ENCODE results near the gene TH. TPM values are rescaled to one million over a fixed set of nuclear protein-coding genes. Genes with fewer than 3 reads are reported as not detected.

The TH gene
- total and polyA plus RNA-seq, 2 experiments from 2014 or later: 0.34 TPM; not detected in 1

- Histone ChIP-seq H3K9me2 (ENCODE audit: insufficient read depth) (no peaks in the 10 kb centered on the region), H2AFZ (no peak overlapping the region), H3K79me2 (replicated peaks; ENCODE audit: insufficient read depth) (no peaks in the 10 kb centered on the region), H3K4me2 (no peak overlapping the region), H3K27ac (ENCODE audit: low read depth) (no peak overlapping the region), H3K4me1 (ENCODE audit: insufficient read depth) (peaks cover 10% of the 10 kb centered on the region; the same call in 1 of the 2 replicates), H3K4me3 (no peak overlapping the region), H4K20me1 (replicated peaks; ENCODE audit: insufficient read depth) (no peaks in the 10 kb centered on the region), H3K27me3 (ENCODE audit: insufficient read depth) (no peaks in the 10 kb centered on the region), H3F3A (replicated peaks; ENCODE audit: low read depth) (no peaks in the 10 kb centered on the region), H3K36me3 (ENCODE audit: insufficient read depth) (no peaks in the 10 kb centered on the region)
- TF ChIP-seq JUNB (IDR thresholded peaks at IDR 0.05; ENCODE audit: unreplicated experiment) (no peak), ZNF462 (CRISPR knock-in tag; IDR thresholded peaks at IDR 0.05) (no peak), EZH2 (IDR thresholded peaks at IDR 0.05; ENCODE audit: low read depth, unreplicated experiment) (no peak), CREB1 (CRISPR knock-in tag; IDR thresholded peaks at IDR 0.05; ENCODE audit: low read depth) (no peak), NANOG (IDR thresholded peaks at IDR 0.05; ENCODE audit: borderline replicate concordance) (no peak), ZNF331 (CRISPR knock-in tag; IDR thresholded peaks at IDR 0.05; ENCODE audit: low read depth) (no peak), CTCF (conservative IDR thresholded peaks at IDR 0.05; ENCODE audit: low read depth in 2 of 2) (no peak), ZNF114 (CRISPR knock-in tag; IDR thresholded peaks at IDR 0.05) (no peak), EZH2phosphoT487 (IDR thresholded peaks at IDR 0.05; ENCODE audit: unreplicated experiment) (no peak), STAT1 (IDR thresholded peaks at IDR 0.05; ENCODE audit: unreplicated experiment) (no peak), POLR2AphosphoS5 (IDR thresholded peaks at IDR 0.05; ENCODE audit: low read depth) (no peak)
- TF ChIP-seq, protein P1, sequence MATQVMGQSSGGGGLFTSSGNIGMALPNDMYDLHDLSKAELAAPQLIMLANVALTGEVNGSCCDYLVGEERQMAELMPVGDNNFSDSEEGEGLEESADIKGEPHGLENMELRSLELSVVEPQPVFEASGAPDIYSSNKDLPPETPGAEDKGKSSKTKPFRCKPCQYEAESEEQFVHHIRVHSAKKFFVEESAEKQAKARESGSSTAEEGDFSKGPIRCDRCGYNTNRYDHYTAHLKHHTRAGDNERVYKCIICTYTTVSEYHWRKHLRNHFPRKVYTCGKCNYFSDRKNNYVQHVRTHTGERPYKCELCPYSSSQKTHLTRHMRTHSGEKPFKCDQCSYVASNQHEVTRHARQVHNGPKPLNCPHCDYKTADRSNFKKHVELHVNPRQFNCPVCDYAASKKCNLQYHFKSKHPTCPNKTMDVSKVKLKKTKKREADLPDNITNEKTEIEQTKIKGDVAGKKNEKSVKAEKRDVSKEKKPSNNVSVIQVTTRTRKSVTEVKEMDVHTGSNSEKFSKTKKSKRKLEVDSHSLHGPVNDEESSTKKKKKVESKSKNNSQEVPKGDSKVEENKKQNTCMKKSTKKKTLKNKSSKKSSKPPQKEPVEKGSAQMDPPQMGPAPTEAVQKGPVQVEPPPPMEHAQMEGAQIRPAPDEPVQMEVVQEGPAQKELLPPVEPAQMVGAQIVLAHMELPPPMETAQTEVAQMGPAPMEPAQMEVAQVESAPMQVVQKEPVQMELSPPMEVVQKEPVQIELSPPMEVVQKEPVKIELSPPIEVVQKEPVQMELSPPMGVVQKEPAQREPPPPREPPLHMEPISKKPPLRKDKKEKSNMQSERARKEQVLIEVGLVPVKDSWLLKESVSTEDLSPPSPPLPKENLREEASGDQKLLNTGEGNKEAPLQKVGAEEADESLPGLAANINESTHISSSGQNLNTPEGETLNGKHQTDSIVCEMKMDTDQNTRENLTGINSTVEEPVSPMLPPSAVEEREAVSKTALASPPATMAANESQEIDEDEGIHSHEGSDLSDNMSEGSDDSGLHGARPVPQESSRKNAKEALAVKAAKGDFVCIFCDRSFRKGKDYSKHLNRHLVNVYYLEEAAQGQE (IDR thresholded peaks at IDR 0.05; ENCODE audit: unreplicated experiment): no peak
- TF ChIP-seq, protein P2, sequence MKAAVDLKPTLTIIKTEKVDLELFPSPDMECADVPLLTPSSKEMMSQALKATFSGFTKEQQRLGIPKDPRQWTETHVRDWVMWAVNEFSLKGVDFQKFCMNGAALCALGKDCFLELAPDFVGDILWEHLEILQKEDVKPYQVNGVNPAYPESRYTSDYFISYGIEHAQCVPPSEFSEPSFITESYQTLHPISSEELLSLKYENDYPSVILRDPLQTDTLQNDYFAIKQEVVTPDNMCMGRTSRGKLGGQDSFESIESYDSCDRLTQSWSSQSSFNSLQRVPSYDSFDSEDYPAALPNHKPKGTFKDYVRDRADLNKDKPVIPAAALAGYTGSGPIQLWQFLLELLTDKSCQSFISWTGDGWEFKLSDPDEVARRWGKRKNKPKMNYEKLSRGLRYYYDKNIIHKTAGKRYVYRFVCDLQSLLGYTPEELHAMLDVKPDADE (IDR thresholded peaks at IDR 0.05): no peak
- Mint-ChIP-seq H3K27me3 (ENCODE audit: insufficient read depth, low read depth, poor library complexity) (peaks cover 28% of the 10 kb centered on the region), H3K4me3 (no peak overlapping the region), H3K4me1 (peaks cover 23% of the 10 kb centered on the region), H3K27ac (no peak overlapping the region), H3K36me3 (ENCODE audit: low read depth) (no peaks in the 10 kb centered on the region), H3K9me3 (peaks cover 2% of the 10 kb centered on the region; the same call in 2 of the 3 replicates)
- no peak for ATAC-seq
- no peak for DNase-seq (ENCODE audit: low spot score)
Measured at GRCh38 chr11:2211113-2211971, 39.7 kb upstream of the TH start.

All from GM23338 (cell line).